Activated CD8-positive, alpha-beta T cell treated with anti-CD3 and anti-CD28 coated beads for 36 hours (primary cell): Measurements from ENCODE around the gene PCDH9. TPM values are rescaled to one million over a fixed set of nuclear protein-coding genes. Genes with fewer than 3 reads are reported as not detected.

Experiments
- ATAC-seq: fragments of 200-7000 bp; cut with Tn5 transposase; one replicate; pipeline ENCODE4 v1.10.0; 2021; ENCODE audit warnings: mild to moderate bottlenecking, moderate library complexity
- CTCF ChIA-PET: fragments of 350-600 bp; sonication (Branson Sonifier 250); formaldehyde crosslinking; loops from one replicate; lab custom pipeline; 2021; ENCODE audit warnings: antibody characterized with exemption; lab: Charles Lee
- POLR2A ChIA-PET: fragments of 350-600 bp; sonication (Branson Sonifier 250); formaldehyde crosslinking; loops from one replicate; lab custom pipeline; 2021; ENCODE audit warnings: antibody characterized with exemption; lab: Charles Lee
- DNase-seq: peaks from one replicate; pipeline ENCODE4 v3.0.0-alpha.2; 2020
- H3K27ac Mint-ChIP-seq: one replicate; pipeline ENCODE4 v1.8.0; 2021; ENCODE audit warnings: mild to moderate bottlenecking, mixed read lengths
- H3K27me3 Mint-ChIP-seq: one replicate; pipeline ENCODE4 v1.8.0; 2021; ENCODE audit warnings: mixed read lengths
- H3K36me3 Mint-ChIP-seq: one replicate; pipeline ENCODE4 v1.8.0; 2021; ENCODE audit warnings: low read depth, mixed read lengths
- H3K4me1 Mint-ChIP-seq: one replicate; pipeline ENCODE4 v1.8.0; 2021; ENCODE audit warnings: low read depth, mixed read lengths
- H3K4me3 Mint-ChIP-seq: one replicate; pipeline ENCODE4 v1.8.0; 2021; ENCODE audit warnings: mild to moderate bottlenecking, moderate library complexity, mixed read lengths
- H3K9me3 Mint-ChIP-seq: one replicate; pipeline ENCODE4 v1.8.0; 2021; ENCODE audit warnings: mixed read lengths
- intact Hi-C: fragments of 100-400 bp; cut with micrococcal nuclease; formaldehyde crosslinking; loops from one replicate; pipeline ENCODE4 v1.10.0; 2022
- total RNA-seq, 2 experiments: library from RNA; stranded (reverse); gene quantifications; one replicate each; pipeline ENCODE4 v1.2.3, GENCODE V29; 2021
- TF ChIP-seq, protein P1 (sequence below): fragments of 200-600 bp; IDR thresholded peaks from one replicate; pipeline ENCODE4 v1.8.0; 2022; ENCODE audit warnings: antibody characterized with exemption, mild to moderate bottlenecking

The PCDH9 gene
- total RNA-seq, 2 experiments from 2014 or later = 0.04 to 0.14 TPM

DNA sequence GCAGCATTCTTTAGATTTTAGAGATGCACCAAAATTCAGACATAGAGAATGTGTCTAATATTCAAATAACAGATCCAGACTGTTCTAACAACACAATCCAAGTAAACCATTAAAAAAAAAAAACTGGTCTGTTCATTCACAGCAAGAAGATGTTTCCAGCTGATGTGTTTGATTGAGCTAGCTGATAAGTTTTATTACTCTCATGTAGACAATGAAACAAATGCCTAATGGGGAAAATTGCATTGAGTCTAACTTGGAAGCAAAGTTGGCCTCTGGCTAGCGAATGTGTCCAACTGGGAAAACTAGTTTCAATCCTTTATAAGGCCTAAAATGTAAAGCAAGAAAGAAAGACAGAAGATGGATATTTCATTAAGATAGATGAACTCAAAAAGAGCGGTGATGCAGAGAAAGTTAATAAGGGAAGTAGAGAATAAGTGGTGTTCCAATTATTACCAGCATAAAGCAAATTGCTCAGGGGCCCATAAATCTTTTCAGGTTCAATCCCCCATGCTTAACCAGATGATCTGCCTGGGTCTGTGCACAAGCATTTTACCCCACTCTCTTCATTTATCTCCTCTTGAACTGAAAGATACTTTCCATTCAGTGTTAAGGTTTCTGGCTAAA is 54.2 kb downstream of the PCDH9 start:
- no peak overlapping the region for H3K4me3 Mint-ChIP-seq
- no peaks in the 10 kb centered on the region for H3K9me3 Mint-ChIP-seq
- intact Hi-C loops = no loop called here
- no peak overlapping the region for H3K27ac Mint-ChIP-seq
- H3K36me3 Mint-ChIP-seq = no peaks in the 10 kb centered on the region
- TF ChIP-seq, protein P1, sequence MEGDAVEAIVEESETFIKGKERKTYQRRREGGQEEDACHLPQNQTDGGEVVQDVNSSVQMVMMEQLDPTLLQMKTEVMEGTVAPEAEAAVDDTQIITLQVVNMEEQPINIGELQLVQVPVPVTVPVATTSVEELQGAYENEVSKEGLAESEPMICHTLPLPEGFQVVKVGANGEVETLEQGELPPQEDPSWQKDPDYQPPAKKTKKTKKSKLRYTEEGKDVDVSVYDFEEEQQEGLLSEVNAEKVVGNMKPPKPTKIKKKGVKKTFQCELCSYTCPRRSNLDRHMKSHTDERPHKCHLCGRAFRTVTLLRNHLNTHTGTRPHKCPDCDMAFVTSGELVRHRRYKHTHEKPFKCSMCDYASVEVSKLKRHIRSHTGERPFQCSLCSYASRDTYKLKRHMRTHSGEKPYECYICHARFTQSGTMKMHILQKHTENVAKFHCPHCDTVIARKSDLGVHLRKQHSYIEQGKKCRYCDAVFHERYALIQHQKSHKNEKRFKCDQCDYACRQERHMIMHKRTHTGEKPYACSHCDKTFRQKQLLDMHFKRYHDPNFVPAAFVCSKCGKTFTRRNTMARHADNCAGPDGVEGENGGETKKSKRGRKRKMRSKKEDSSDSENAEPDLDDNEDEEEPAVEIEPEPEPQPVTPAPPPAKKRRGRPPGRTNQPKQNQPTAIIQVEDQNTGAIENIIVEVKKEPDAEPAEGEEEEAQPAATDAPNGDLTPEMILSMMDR = no peak
- POLR2A ChIA-PET = no interaction called here
- ATAC-seq = no peak
- no peaks in the 10 kb centered on the region for H3K4me1 Mint-ChIP-seq
- DNase-seq = no peak
- no peaks in the 10 kb centered on the region for H3K27me3 Mint-ChIP-seq
- CTCF ChIA-PET = no interaction called here

DNA sequence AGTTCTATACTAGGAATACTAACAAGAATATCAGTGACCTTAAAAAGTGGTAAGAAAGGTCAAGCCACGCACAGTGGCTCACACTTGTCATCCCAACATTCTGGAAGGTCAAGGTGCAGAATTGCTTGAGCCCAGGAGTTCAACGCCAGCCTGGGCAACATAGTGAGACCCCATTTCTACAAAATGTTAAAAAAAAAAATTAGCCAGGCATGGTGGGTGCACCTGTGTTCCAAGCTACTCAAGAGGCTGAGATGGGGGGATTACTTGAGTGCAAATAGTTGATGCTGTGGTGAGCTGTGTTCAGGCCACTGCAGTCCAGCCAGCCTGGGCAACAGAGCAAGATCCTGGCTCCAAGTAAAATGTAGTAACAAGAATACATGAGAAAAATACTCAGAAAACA is 61.8 kb downstream of the PCDH9 start:
- no peaks in the 10 kb centered on the region for H3K36me3 Mint-ChIP-seq
- ChIA-PET POLR2A (no interaction called here), CTCF (no interaction called here)
- no peaks in the 10 kb centered on the region for H3K9me3 Mint-ChIP-seq
- H3K4me1 Mint-ChIP-seq = no peaks in the 10 kb centered on the region
- H3K4me3 Mint-ChIP-seq = no peak overlapping the region
- DNase-seq = no peak
- H3K27ac Mint-ChIP-seq = no peak overlapping the region
- TF ChIP-seq, protein P1 = no peak
- no peak for ATAC-seq
- intact Hi-C loops = no loop called here
- no peaks in the 10 kb centered on the region for H3K27me3 Mint-ChIP-seq

DNA sequence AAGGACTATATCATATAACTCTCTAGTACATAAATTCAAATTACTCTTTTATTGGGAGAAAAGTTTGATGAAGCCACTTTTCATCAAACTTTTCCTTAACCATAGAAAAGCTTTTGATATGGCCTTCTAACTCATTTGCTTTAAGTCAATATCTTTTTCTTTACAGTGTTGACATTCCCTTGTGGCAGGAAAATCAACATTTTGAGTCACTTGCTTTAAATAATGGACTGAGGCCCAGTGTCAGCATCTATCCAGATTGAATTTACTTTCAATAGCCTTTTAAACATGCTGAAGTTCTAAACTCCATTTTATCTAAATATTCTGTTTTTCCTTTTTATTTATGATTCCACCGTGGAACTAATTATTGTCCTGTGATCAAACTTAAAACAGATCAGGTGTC is 62.7 kb downstream of the PCDH9 start:
- DNase-seq (no peak), ATAC-seq (no peak)
- CTCF ChIA-PET = no interaction called here
- H3K4me3 Mint-ChIP-seq = no peak overlapping the region
- TF ChIP-seq, protein P1 = no peak
- no peak overlapping the region for H3K27ac Mint-ChIP-seq
- H3K9me3 Mint-ChIP-seq = no peaks in the 10 kb centered on the region
- H3K4me1 Mint-ChIP-seq = no peaks in the 10 kb centered on the region
- POLR2A ChIA-PET = no interaction called here
- H3K27me3 Mint-ChIP-seq = no peaks in the 10 kb centered on the region
- H3K36me3 Mint-ChIP-seq = no peaks in the 10 kb centered on the region
- intact Hi-C loops = no loop called here

DNA sequence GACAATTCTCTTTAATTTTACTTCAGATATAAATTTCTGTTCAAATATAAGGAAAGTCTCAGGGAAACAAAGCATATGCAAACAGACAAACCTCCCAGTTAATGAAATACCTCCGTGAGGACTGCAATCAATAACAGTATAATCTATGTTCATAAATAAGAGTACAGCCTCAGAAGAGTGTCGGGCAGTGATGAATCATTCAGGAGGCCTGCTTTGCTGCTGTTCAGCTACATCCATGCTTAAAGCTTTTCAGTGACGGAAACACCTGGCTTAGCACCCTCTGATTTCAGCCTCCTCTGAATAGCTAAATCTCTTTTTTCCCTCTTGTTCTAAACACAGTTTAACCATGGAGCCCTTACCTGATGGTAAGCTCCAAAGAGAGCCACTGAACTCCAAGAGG is 69.0 kb downstream of the PCDH9 start:
- intact Hi-C loops = no loop called here
- Mint-ChIP-seq H3K4me3 (no peak overlapping the region), H3K36me3 (no peaks in the 10 kb centered on the region), H3K27ac (no peak overlapping the region), H3K9me3 (no peaks in the 10 kb centered on the region), H3K27me3 (no peaks in the 10 kb centered on the region), H3K4me1 (no peaks in the 10 kb centered on the region)
- TF ChIP-seq, protein P1 = no peak
- CTCF ChIA-PET = no interaction called here
- DNase-seq (no peak), ATAC-seq (no peak)
- POLR2A ChIA-PET = no interaction called here

DNA sequence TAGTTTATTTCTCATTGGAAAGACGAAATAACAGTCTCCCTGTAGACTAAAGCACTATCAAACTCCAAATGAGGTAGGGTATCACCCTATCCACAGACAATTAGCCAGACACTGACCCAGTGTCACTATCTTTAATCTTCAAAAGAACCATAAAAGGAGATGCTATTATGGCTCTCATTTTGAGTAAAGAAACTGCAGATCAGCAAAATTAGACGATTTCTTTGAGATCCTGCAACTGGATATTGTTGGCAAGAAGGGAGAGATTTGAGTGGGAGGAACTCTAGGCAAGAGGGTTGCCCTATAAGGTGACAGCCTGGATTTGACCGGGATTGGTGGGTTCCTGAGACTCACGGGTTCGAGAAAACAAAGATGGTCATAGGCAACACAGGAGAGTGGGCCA is 71.2 kb downstream of the PCDH9 start:
- no peaks in the 10 kb centered on the region for H3K9me3 Mint-ChIP-seq
- ChIA-PET CTCF (no interaction called here), POLR2A (no interaction called here)
- ATAC-seq = no peak
- intact Hi-C loops = no loop called here
- H3K27me3 Mint-ChIP-seq = no peaks in the 10 kb centered on the region
- TF ChIP-seq, protein P1 = no peak
- H3K4me1 Mint-ChIP-seq = no peaks in the 10 kb centered on the region
- H3K4me3 Mint-ChIP-seq = no peak overlapping the region
- no peak overlapping the region for H3K27ac Mint-ChIP-seq
- H3K36me3 Mint-ChIP-seq = no peaks in the 10 kb centered on the region
- no peak for DNase-seq
